IPS-15b (cell line): Measurements from ENCODE around the gene DCAF11.

Experiments used
- H3K27me3 ChIP-seq: one replicate; pipeline ENCODE4 v1.6.1; 2013; ENCODE audit warnings: low read length; ENCODE audit not compliant: control insufficient read depth, insufficient read depth
- H3K36me3 ChIP-seq: one replicate; pipeline ENCODE4 v1.6.1; 2013; ENCODE audit warnings: low read length; ENCODE audit not compliant: control insufficient read depth, insufficient read depth
- H3K4me1 ChIP-seq: one replicate; pipeline ENCODE4 v1.6.1; 2013; ENCODE audit warnings: mild to moderate bottlenecking, low read length; ENCODE audit not compliant: control insufficient read depth, insufficient read depth
- H3K4me3 ChIP-seq: one replicate; pipeline ENCODE4 v1.5.1; 2013; ENCODE audit warnings: low read depth, low read length
- H3K9ac ChIP-seq: one replicate; pipeline ENCODE4 v1.6.1; 2013; ENCODE audit warnings: low read depth, mild to moderate bottlenecking, low read length
- H3K9me3 ChIP-seq: one replicate; pipeline ENCODE4 v1.6.1; 2013; ENCODE audit warnings: mild to moderate bottlenecking, low read length; ENCODE audit not compliant: control insufficient read depth, insufficient read depth

Gene DCAF11

DNA sequence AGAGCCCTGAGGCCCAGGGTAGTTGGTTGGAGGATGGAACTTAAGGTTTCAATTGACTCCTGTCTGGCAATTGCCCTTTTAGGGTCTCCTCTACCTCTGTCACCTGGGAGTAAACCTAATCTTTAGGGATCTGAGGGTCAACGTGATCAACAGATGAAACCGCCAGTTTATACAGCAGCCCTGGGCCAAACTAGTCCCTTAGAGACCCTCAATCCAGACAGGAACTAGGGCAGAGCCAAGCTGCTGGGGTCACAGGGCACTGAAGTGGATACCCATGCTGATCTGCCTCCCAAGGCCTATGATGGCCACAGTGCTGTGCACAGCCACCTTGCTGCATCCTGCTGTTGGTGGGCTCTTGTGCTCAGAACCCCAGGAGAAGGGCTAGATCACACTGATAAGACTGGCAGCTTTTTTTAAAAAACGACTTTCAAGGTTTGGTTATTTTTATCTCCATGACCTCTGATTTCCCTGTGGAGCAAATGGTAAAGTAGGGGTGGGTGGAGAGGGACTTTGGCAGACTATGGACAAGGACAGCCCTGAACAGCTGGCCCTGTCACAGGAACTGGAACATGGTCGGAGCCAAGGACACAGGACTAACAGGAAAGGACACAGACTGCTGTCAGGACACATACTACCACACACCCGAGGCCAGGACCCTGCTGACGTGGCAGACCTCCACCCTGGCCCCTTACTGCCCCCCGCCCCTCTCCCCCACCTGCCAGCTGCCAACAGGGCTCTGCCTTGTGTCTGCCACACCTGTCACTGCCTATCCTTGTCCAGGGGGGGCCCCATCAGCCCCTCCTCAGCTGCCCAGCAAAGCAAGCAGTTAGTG, 16.4 kb downstream of the DCAF11 start:
- H3K4me1 ChIP-seq: peaks cover 2% of the 10 kb centered on the region
- H3K4me3 ChIP-seq: no peak overlapping the region
- no peaks in the 10 kb centered on the region for H3K9me3 ChIP-seq
- no peaks in the 10 kb centered on the region for H3K36me3 ChIP-seq
- no peaks in the 10 kb centered on the region for H3K27me3 ChIP-seq
- H3K9ac ChIP-seq: no peak overlapping the region

GRCh38 chr14:24131549-24131966, 17.0 kb downstream of the DCAF11 start:
- no peaks in the 10 kb centered on the region for H3K9me3 ChIP-seq
- peaks cover 2% of the 10 kb centered on the region for H3K4me1 ChIP-seq

GRCh38 chr14:24132061-24132685, 17.6 kb downstream of the DCAF11 start:
- Histone ChIP-seq H3K27me3 (no peaks in the 10 kb centered on the region), H3K4me3 (no peak overlapping the region), H3K9ac (no peak overlapping the region), H3K4me1 (peaks cover 6% of the 10 kb centered on the region), H3K36me3 (no peaks in the 10 kb centered on the region), H3K9me3 (no peaks in the 10 kb centered on the region)

More at GRCh38 chr14:24131549-24131966, 17.0 kb downstream of the DCAF11 start:
- no peak overlapping the region for H3K4me3 ChIP-seq
- no peak overlapping the region for H3K9ac ChIP-seq
- H3K36me3 ChIP-seq: no peaks in the 10 kb centered on the region
- H3K27me3 ChIP-seq: no peaks in the 10 kb centered on the region

DNA sequence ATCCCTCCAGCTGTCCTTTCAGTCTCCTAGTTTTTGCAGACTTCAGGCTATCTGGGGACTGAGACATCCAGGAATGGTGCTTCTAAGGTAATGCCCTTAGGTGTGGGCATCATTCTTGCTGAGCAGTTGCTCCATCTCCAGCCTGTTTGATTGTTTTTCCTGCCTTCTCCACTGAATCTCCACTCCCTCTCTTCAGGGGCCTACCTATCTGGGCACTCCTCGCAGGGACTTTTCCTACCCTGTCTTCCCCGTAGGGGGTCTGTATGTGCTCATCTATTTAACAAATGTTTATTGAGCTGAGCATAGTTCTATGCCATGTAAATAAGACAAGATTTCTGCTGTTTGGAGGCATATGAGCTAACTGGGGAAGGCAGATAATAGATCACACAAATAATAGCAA, 18.4 kb downstream of the DCAF11 start:
- H3K27me3 ChIP-seq: no peaks in the 10 kb centered on the region
- peaks cover 2% of the 10 kb centered on the region for H3K36me3 ChIP-seq
- H3K9me3 ChIP-seq: no peaks in the 10 kb centered on the region
- H3K4me1 ChIP-seq: peaks cover 7% of the 10 kb centered on the region
- H3K4me3 ChIP-seq: no peak overlapping the region
- H3K9ac ChIP-seq: no peak overlapping the region

- Histone ChIP-seq H3K4me1 (peaks cover 7% of the 10 kb centered on the region), H3K36me3 (peaks cover 9% of the 10 kb centered on the region), H3K9ac (no peak overlapping the region), H3K4me3 (no peak overlapping the region), H3K27me3 (no peaks in the 10 kb centered on the region), H3K9me3 (no peaks in the 10 kb centered on the region)
Measured at GRCh38 chr14:24133735-24134134, 19.2 kb downstream of the DCAF11 start.

DNA sequence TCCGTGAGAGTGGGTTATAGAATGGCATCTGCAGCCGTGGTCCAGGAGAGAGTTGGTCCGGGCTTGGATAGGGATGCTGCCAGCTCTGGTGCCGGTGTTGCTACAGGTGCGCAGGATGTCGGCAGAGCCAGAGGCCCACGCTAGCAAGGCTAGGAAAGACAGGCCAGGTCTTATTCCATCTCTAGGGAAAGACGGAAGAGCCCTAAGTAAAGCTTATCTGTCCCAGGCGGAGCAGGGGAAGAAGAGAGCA, 20.9 kb downstream of the DCAF11 start:
- H3K9me3 ChIP-seq: no peaks in the 10 kb centered on the region
- peaks cover 11% of the 10 kb centered on the region for H3K4me1 ChIP-seq
- no peaks in the 10 kb centered on the region for H3K27me3 ChIP-seq
- peak overlapping the region; percentile 38 for H3K9ac ChIP-seq
- H3K4me3 ChIP-seq: peak overlapping the region; percentile 76
- peaks cover 18% of the 10 kb centered on the region for H3K36me3 ChIP-seq

DNA sequence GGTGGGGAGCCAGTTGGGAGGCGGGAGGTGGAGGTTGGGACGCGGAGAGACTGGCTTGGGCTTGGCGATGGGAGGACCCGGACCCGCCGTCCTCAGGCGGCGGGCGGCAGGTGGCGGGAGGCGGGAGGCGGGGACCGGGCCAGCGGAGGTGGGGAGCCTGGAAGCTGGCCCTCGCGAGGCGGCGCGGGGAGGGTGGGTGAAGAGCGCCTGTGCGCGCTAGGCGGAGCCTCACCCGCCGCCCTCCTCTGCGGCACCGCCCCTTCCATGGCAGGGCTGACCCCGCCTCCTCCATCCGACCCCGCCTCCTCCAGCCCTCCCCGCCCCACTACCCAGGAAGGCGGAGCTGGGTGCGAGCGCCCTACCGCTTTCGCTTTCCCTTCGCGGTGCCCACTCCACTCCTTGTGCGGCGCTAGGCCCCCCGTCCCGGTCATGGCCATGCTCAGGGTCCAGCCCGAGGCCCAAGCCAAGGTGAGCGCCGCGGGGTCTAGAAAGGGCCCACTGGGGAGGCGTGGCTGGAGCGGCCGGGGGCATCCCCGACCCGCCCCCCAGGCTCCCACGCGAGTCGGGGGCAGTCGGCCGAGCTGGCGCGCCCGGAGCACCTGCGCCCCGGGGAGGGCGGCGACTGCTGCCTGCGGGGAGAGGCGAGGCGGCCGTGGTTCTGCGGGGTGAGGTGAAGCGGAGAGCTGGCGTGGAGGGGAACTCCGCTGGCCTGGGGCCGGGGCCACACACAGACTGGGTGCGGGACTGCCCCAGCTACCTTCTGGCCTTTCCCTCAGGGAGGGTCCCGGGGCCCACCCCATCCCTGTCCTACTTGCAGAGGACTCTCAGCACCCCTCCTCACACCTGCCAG, 21.5 kb downstream of the DCAF11 start, which contains the start of gene PSME1:
Gene PSME1 (plus strand): TSS at position 361 of the 850 bp plus-strand sequence. CDS start 69 bp downstream, at position 430.
- Histone ChIP-seq H3K9me3 (no peaks in the 10 kb centered on the region), H3K9ac (peak within 1 kb of the TSS; percentile 38), H3K4me1 (peaks cover 11% of the 10 kb centered on the region), H3K36me3 (peaks cover 20% of the 10 kb centered on the region), H3K4me3 (peak within 1 kb of the TSS; percentile 76), H3K27me3 (no peaks in the 10 kb centered on the region)

- H3K9me3 ChIP-seq: no peaks in the 10 kb centered on the region
- peak overlapping the region; percentile 75 for H3K4me3 ChIP-seq
- H3K9ac ChIP-seq: peak overlapping the region; percentile 37
- no peaks in the 10 kb centered on the region for H3K27me3 ChIP-seq
- H3K36me3 ChIP-seq: peaks cover 20% of the 10 kb centered on the region
- peaks cover 10% of the 10 kb centered on the region for H3K4me1 ChIP-seq
Measured at GRCh38 chr14:24136684-24137528, 22.3 kb downstream of the DCAF11 start.

GRCh38 chr14:24137529-24138395, 23.2 kb downstream of the DCAF11 start:
- H3K4me1 ChIP-seq: peaks cover 9% of the 10 kb centered on the region
- H3K36me3 ChIP-seq: peaks cover 20% of the 10 kb centered on the region
- no peaks in the 10 kb centered on the region for H3K27me3 ChIP-seq
- H3K4me3 ChIP-seq: no peak overlapping the region
- no peaks in the 10 kb centered on the region for H3K9me3 ChIP-seq
- no peak overlapping the region for H3K9ac ChIP-seq

DNA sequence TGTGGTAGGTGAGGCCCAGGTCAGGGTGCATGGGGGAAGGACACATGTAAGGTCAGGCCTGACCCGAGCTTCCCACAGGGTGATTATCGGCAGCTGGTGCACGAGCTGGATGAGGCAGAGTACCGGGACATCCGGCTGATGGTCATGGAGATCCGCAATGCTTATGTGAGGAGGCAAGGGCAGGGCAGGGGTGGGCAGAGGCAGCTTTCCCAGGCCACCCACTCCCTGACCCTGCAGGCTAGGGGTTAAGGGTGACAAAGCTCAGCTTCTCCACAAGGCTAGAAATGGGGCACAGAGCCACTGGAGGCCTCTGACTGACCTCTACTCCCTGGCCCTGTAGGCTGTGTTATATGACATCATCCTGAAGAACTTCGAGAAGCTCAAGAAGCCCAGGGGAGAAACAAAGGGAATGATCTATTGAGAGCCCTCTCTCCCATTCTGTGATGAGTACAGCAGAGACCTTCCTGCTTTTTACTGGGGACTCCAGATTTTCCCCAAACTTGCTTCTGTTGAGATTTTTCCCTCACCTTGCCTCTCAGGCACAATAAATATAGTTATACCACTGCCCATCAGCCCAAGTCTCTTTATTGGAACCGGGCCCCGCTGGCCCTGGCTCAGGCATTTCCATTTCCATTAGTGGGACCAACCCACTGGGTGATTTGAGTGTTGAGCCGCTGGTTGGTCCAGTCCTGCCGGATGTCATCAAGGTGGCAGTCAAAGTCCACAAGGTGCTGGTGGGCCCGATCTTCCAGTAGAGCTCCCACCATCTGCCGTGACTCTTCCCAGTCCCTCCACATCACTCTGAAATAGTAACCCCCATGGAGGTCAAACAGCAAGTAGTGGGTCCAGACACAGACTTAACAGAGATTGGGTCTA, 24.1 kb downstream of the DCAF11 start:
- Histone ChIP-seq H3K4me3 (no peak overlapping the region), H3K36me3 (peaks cover 21% of the 10 kb centered on the region), H3K4me1 (peaks cover 9% of the 10 kb centered on the region), H3K9ac (no peak overlapping the region), H3K27me3 (no peaks in the 10 kb centered on the region), H3K9me3 (no peaks in the 10 kb centered on the region)
